Right cardiac atrium (tissue), 5 donors: ENCODE results near the gene CSNK1D. TPM values are rescaled to one million over a fixed set of nuclear protein-coding genes. Genes with fewer than 3 reads are reported as not detected.

Source experiments
- ATAC-seq, 2 donors: fragments of 200-7000 bp; cut with Tn5 transposase; one replicate each; pipeline versions ENCODE4 v1.8.0 to v1.9.1; 2020; ENCODE audit warnings: moderate library complexity in 2 of 2, mild to moderate bottlenecking in 1 of 2
- DNase-seq, 3 donors: peaks; one replicate each; pipeline ENCODE4 v3.0.0-alpha.2; 2020
- H3K27ac ChIP-seq: one replicate; pipeline ENCODE4 v1.5.1; 2013; ENCODE audit warnings: mild to moderate bottlenecking, low read length, control low read depth, moderate library complexity
- H3K27me3 ChIP-seq: one replicate; pipeline ENCODE4 v1.6.1; 2013; ENCODE audit not compliant: control insufficient read depth, insufficient read depth
- H3K4me1 ChIP-seq: one replicate; pipeline ENCODE4 v1.6.1; 2013; ENCODE audit warnings: low read length; ENCODE audit not compliant: control insufficient read depth, insufficient read depth
- H3K4me3 ChIP-seq: one replicate; pipeline ENCODE4 v1.5.1; 2013; ENCODE audit warnings: low read length, control low read depth
- H3K9me3 ChIP-seq: one replicate; pipeline ENCODE4 v1.6.1; 2013; ENCODE audit warnings: low read length; ENCODE audit not compliant: control insufficient read depth
- WGBS: extraction: QIAGEN DNeasy Blood & Tissue Kit; methylation state at CpG from one replicate; pipeline ENCODE4 v1.1.7; 2013; 5-methylcytosine and 5-hydroxymethylcytosine counted together
- intact Hi-C, 4 donors: fragments of 100-400 bp; cut with DNase I; formaldehyde crosslinking; loops; one replicate each; pipeline versions ENCODE4 v1.11.0 to v1.14.0; 2022 to 2023
- polyA plus RNA-seq: library from polyadenylated mRNA; stranded (reverse); fragments of 200-250 nt; gene quantifications from one replicate; pipeline ENCODE4 v1.2.3, GENCODE V29; 2013
- total RNA-seq, 4 donors: library from RNA; stranded (reverse); fragmentation: NEBNext Ultra II Directional; extraction: Animal tissue kit (Norgen Biotek cat#: 25700); gene quantifications; one replicate each; pipeline ENCODE4 v1.2.1, GENCODE V29; 2021
- donor health status: healthy with polysubstance abuse.
- donor health status: DM: no; HTN: yes; CAD: no.
- donor health status: DM: no; HTN: no; CAD: no.
- donor health status: DM: no; HTN: yes; CAD: no; lungs with severe emphysema.
- donor health status: DM: yes; HTN: yes; CAD: no.

The CSNK1D gene
- total and polyA plus RNA-seq, 5 donors = 61.7 to 81.7 (median 73.3) TPM

DNA sequence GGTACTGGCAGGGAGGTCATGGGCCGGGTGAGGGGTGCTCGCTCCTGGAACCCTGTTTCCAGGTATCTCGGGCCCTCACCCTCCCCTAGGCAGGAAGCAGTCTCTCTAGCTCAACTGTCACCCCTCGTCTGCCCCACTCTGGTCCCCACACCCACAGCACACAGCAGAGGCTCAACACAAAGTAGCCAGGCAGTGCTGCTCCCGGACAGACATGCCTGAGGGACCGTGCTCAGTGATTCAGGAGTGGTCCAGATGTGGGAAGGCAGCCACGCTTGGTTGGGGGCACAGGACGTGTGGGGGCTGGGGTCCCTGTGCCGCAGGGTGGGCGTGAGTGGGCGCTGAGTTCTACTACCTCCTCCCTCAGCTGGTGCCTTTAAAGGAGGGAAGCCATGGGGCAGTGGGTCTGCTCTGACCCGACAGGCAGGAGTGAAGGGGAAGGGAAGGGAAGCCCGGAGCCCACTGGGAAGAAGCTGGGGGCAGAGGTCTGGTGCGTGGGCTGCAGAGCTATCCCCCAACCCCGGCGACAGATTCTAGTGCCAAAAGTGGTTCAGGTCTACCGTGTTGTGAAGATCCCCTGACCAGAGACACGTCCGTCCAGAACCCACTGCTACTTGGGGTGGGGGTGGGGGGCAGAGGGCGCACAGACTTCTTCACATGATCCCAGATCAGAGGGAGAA, 32.9 kb downstream of the CSNK1D start:
- no peaks in the 10 kb centered on the region for H3K9me3 ChIP-seq
- H3K4me3 ChIP-seq = no peak overlapping the region
- WGBS = 67% methylated on average over 20 of the region's 20 CpGs
- ATAC-seq (no peak), DNase-seq (peak in 2 of 3 donors; percentile 51 to 56)
- peaks cover 20% of the 10 kb centered on the region for H3K4me1 ChIP-seq
- no peaks in the 10 kb centered on the region for H3K27me3 ChIP-seq
- intact Hi-C loops = no loop called here
- no peak overlapping the region for H3K27ac ChIP-seq

DNA sequence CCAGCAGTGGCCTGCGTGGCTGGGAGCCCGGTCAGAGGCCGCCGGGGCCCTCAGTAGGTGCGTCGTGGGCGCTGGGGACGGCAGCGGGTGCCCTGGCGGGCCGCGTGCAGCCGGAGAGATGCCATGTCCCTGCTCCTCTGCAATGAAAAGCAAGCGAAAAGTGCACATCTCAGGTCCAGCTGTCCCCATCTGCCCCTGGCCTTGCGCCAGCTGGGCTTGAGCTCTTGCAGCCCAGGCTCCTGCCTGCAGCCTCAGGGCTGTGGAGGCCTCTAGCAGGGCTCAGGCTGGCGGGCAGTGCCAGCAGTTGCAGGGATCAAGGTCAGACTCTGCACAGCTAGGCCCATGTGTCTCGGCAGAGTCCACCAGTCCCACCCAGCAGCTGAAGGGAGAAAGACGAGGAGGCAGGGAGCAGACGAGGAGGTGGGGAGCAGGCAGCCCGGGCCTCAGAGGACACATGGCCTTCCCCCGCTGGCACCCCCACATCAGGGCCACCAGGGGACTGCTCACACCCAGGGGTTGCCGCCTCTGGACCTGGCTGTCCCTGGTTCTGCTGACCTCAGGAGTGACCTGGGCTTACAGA, 33.5 kb downstream of the CSNK1D start:
- no peaks in the 10 kb centered on the region for H3K9me3 ChIP-seq
- 77% methylated on average over 22 of the region's 22 CpGs for WGBS
- H3K4me1 ChIP-seq = peaks cover 20% of the 10 kb centered on the region
- peak in 2 of 3 donors; percentile 45 to 65 for DNase-seq
- no peak overlapping the region for H3K27ac ChIP-seq
- no peak for ATAC-seq
- H3K27me3 ChIP-seq = no peaks in the 10 kb centered on the region
- H3K4me3 ChIP-seq = no peak overlapping the region
- intact Hi-C loops = loop anchor here (5.0 to 10.0 kb wide), 3 partner anchors 55 to 85 kb away; no protein-coding TSS in a partner anchor

DNA sequence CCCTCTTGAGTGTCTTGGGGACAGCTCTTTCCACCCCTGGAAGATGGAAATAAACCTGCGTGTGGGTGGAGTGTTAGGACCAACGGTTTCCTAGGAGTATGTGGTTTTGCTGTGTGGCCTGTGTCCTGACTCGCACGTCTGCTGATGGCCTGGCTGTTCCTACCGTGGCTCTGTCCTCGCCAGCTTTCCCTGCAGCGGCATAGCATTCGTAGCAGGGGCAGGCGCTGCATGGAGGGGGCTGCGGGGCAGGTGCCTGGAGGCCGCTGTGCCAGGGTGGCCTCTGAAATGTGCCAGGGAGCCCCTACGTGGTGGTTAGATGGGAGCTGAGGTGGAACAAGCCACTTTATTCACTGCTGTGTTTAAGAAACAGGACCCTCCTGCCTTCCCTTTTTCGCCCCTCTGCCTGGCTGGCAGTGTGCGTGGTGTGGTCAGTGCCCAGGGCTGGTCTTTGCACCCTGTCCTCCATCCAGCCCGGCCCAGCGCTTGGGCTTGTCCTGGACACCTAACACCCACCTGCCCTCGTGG, 34.0 kb downstream of the CSNK1D start:
- no peak overlapping the region for H3K27ac ChIP-seq
- peak in 2 of 3 donors; percentile 55 to 64 for DNase-seq
- no peak overlapping the region for H3K4me3 ChIP-seq

DNA sequence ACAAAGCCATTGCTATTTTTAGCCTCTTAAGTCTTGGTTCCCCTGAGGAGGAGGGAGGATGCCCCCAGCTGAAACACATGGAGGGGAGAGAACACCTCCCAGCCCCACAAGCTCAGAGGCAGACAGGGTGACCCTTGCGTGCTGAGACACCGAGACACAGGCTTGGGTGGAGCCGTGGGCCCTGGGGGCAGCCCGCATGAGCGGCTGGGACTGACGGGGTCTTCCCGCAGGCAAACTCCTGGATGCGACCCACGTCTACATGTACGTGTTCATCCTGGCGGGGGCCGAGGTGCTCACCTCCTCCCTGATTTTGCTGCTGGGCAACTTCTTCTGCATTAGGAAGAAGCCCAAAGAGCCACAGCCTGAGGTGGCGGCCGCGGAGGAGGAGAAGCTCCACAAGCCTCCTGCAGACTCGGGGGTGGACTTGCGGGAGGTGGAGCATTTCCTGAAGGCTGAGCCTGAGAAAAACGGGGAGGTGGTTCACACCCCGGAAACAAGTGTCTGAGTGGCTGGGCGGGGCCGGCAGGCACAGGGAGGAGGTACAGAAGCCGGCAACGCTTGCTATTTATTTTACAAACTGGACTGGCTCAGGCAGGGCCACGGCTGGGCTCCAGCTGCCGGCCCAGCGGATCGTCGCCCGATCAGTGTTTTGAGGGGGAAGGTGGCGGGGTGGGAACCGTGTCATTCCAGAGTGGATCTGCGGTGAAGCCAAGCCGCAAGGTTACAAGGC, 34.9 kb downstream of the CSNK1D start:
- 34% methylated on average over 33 of the region's 33 CpGs for WGBS
- peak; percentile 79 to 92 (median 88) for DNase-seq
- intact Hi-C loops = loop anchor here (5.0 to 10.0 kb wide), 3 partner anchors 56 to 86 kb away; no protein-coding TSS in a partner anchor
- Histone ChIP-seq H3K27me3 (no peaks in the 10 kb centered on the region), H3K4me1 (peaks cover 20% of the 10 kb centered on the region), H3K27ac (no peak overlapping the region), H3K4me3 (no peak overlapping the region), H3K9me3 (no peaks in the 10 kb centered on the region)
- ATAC-seq = peak; percentile 7 to 20

More for the DNA sequence above, 34.0 kb downstream of the CSNK1D start:
- intact Hi-C loops = loop anchor here (5.0 to 10.0 kb wide), 3 partner anchors 55 to 85 kb away; no protein-coding TSS in a partner anchor
- Histone ChIP-seq H3K9me3 (no peaks in the 10 kb centered on the region), H3K4me1 (peaks cover 20% of the 10 kb centered on the region), H3K27me3 (no peaks in the 10 kb centered on the region)
- ATAC-seq = no peak
- WGBS = 81% methylated on average over 17 of the region's 17 CpGs

DNA sequence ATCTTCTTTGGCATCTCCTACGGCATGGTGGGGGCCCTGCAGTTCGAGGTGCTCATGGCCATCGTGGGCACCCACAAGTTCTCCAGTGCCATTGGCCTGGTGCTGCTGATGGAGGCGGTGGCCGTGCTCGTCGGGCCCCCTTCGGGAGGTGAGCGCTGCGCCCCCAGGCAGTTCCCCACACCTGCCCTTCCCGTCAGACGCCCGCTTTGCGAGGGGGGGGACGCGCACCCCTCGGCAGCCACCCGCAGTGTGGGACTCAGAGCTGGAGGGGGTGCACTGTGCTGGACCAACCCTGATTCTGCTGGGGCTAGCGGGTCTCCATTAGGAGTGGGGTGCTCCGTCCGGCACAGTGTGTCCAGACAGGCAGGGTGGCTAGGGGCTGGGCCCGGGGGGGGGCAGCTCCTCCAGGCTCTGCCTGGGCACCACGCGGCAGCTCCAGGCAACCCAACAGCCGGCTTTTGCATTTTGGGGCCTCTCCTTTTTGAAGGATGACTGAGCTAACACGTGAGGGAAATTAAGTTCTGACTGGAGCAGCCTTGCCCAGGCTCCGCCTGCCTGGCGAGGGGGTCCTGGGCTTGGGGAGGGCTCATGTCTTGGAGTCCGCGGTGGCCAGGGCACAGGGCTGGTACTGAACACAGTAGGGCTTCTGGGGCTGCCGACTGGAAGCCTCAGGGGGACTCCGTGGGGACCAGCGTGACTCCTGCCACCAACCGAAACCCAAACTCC, 35.6 kb downstream of the CSNK1D start:
- intact Hi-C loops = loop anchor here (5.0 to 10.0 kb wide), 3 partner anchors 57 to 87 kb away; no protein-coding TSS in a partner anchor
- ATAC-seq (no peak), DNase-seq (peak in 2 of 3 donors; percentile 24 to 73)
- peaks cover 16% of the 10 kb centered on the region for H3K4me1 ChIP-seq
- WGBS = 78% methylated on average over 34 of the region's 34 CpGs
- H3K27ac ChIP-seq = no peak overlapping the region
- no peaks in the 10 kb centered on the region for H3K9me3 ChIP-seq
- no peak overlapping the region for H3K4me3 ChIP-seq
- H3K27me3 ChIP-seq = no peaks in the 10 kb centered on the region

DNA sequence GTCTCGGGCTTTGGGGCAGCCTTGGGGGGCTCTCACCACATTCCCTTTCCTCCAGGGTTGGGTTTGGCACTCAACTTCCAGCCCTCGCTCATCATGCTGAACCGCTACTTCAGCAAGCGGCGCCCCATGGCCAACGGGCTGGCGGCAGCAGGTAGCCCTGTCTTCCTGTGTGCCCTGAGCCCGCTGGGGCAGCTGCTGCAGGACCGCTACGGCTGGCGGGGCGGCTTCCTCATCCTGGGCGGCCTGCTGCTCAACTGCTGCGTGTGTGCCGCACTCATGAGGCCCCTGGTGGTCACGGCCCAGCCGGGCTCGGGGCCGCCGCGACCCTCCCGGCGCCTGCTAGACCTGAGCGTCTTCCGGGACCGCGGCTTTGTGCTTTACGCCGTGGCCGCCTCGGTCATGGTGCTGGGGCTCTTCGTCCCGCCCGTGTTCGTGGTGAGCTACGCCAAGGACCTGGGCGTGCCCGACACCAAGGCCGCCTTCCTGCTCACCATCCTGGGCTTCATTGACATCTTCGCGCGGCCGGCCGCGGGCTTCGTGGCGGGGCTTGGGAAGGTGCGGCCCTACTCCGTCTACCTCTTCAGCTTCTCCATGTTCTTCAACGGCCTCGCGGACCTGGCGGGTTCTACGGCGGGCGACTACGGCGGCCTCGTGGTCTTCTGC, 36.3 kb downstream of the CSNK1D start:
- intact Hi-C loops = loop anchor here (5.0 to 10.0 kb wide), 3 partner anchors 58 to 88 kb away; no protein-coding TSS in a partner anchor
- Histone ChIP-seq H3K27ac (no peak overlapping the region), H3K4me3 (no peak overlapping the region), H3K27me3 (no peaks in the 10 kb centered on the region), H3K9me3 (no peaks in the 10 kb centered on the region), H3K4me1 (peaks cover 11% of the 10 kb centered on the region)
- WGBS = 95% methylated on average over 59 of the region's 59 CpGs
- no peak for ATAC-seq
- peak in 2 of 3 donors; percentile 62 to 72 for DNase-seq

DNA sequence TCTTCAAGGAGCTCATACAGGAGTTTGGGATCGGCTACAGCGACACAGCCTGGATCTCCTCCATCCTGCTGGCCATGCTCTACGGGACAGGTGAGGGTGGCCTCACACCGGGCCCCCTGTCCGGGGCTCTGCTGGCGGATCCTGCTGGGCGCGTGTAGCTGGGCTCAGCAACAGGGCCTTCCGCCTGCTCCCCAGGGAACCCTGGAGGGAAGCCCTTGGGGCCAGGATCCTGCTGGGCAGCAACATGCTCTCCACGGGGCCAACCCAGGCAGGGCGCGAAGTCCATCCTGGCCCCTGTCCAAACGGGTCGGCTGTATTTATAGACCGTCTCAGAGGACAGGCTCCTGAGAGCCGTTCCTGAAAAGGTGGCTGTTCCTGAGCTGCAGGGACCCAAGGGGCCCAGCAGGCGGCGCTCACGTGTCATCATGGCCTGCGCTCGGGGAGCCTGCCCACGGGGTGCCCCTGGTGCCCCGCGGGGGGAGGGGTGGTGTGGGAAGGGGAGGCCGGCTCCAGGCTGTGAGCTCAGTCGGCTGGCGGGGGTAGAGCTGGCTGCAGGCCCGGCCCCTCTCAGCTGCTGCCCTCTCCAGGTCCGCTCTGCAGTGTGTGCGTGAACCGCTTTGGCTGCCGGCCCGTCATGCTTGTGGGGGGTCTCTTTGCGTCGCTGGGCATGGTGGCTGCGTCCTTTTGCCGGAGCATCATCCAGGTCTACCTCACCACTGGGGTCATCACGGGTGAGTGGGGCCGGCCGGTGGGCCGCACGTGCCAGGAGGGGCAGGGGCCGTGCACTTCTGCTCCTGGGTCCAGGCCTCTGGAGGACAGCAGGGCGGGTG, 37.1 kb downstream of the CSNK1D start:
- no peak overlapping the region for H3K4me3 ChIP-seq
- intact Hi-C loops = loop anchor here (5.0 to 10.0 kb wide), 3 partner anchors 58 to 88 kb away; no protein-coding TSS in a partner anchor
- 44% methylated on average over 44 of the region's 44 CpGs for WGBS
- H3K27ac ChIP-seq = no peak overlapping the region
- H3K9me3 ChIP-seq = no peaks in the 10 kb centered on the region
- DNase-seq (peak; percentile 64 to 87 (median 85)), ATAC-seq (peak in 1 of 2 donors; percentile 0)
- no peaks in the 10 kb centered on the region for H3K27me3 ChIP-seq
- H3K4me1 ChIP-seq = peaks cover 6% of the 10 kb centered on the region

DNA sequence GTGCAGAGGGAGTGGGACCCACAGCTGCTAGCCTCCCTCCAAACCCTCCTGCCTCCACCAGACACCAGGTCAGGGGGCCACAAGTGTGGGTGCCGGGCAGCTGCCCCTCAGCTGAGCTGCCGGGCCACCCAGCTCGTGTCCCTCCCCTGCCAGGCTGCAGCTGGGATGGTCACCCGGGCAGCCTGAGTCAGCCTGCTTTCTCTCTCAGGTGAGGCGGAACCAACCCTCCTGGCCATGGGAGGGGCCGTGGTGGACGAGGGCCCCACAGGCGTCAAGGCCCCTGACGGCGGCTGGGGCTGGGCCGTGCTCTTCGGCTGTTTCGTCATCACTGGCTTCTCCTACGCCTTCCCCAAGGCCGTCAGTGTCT, 37.7 kb downstream of the CSNK1D start:
- intact Hi-C loops = loop anchor here (5.0 to 10.0 kb wide), 3 partner anchors 59 to 89 kb away; no protein-coding TSS in a partner anchor
- ATAC-seq = no peak
- 76% methylated on average over 15 of the region's 15 CpGs for WGBS
- H3K9me3 ChIP-seq = no peaks in the 10 kb centered on the region
- H3K27ac ChIP-seq = no peak overlapping the region
- no peak overlapping the region for H3K4me3 ChIP-seq
- H3K27me3 ChIP-seq = no peaks in the 10 kb centered on the region
- H3K4me1 ChIP-seq = peaks cover 1% of the 10 kb centered on the region
- DNase-seq = peak in 2 of 3 donors; percentile 35 to 60

DNA sequence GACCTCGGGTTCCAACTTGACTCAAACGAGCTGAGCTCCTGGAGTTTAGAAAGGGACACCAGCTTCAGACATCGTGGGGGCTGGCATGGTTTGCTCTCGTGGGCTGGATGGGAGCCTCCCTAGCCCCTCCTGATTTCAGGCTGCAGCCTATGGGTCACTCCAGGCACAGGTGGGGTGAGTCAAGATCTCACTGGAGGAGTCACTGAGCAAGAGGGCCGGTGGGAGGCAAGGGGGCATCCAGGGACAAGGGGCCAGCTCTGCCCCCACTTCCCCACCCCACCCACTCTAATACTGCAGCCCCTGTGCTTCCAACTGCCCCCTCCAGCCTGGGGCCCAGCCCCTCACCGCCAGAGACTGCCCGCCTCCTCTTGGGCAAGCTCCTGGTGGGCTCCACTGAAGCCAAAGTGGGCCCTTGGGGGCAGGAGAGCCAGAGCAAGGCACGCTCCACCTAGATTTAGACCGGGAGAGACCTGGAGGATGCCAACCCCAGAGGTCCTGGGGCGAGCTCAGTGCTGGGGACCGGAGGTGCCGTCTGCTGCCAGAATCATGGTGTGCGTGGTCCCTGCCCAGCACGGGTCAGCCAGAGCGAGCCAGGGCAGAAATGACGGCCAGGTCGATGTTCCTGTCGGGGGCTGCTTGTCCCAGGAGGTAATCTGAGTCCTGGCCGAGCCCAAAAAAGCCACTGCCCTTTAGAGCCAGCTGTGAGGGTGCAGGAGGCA, 38.3 kb downstream of the CSNK1D start:
- H3K9me3 ChIP-seq = no peaks in the 10 kb centered on the region
- intact Hi-C loops = loop anchor here (5.0 to 10.0 kb wide), 3 partner anchors 60 to 90 kb away; no protein-coding TSS in a partner anchor
- H3K4me3 ChIP-seq = no peak overlapping the region
- H3K27me3 ChIP-seq = no peaks in the 10 kb centered on the region
- H3K4me1 ChIP-seq = peaks cover 2% of the 10 kb centered on the region
- WGBS = 80% methylated on average over 19 of the region's 19 CpGs
- no peak overlapping the region for H3K27ac ChIP-seq
- DNase-seq = peak in 2 of 3 donors; percentile 47 to 61
- no peak for ATAC-seq
